PFSK-1 (cell line): ENCODE results near the gene USP53.

ENCODE experiments used
- FOXP2 ChIP-seq: optimal IDR thresholded peaks from 2 replicates; pipeline ENCODE3; 2011; ENCODE audit warnings: borderline replicate concordance, control low read depth, inconsistent platforms; ENCODE audit not compliant: insufficient read depth; ENCODE audit errors: extremely low read length, extremely low read depth
- POLR2AphosphoS5 ChIP-seq: IDR thresholded peaks from 2 replicates; pipeline ENCODE4 v1.6.1; 2012; ENCODE audit warnings: low read depth, mild to moderate bottlenecking, control low read depth, low read length, moderate library complexity
- REST ChIP-seq, 2 experiments: IDR thresholded peaks; 2 replicates each; pipeline versions ENCODE4 v1.6.1 to v1.8.0; 2011 to 2012; ENCODE audit warnings: low read depth in 2 of 2, low read length in 2 of 2, control low read depth in 1 of 2, inconsistent platforms in 1 of 2, mild to moderate bottlenecking in 1 of 2, moderate library complexity in 1 of 2; ENCODE audit not compliant: insufficient read depth in 1 of 2
- SIN3A ChIP-seq: IDR thresholded peaks from 2 replicates; pipeline ENCODE4 v1.6.1; 2012; ENCODE audit warnings: mild to moderate bottlenecking, low read length, moderate library complexity, borderline replicate concordance; ENCODE audit not compliant: insufficient read depth
- TAF1 ChIP-seq: IDR thresholded peaks from 2 replicates; pipeline ENCODE4 v1.6.1; 2012; ENCODE audit warnings: low read length, control low read depth, borderline replicate concordance; ENCODE audit not compliant: insufficient read depth

GRCh38 chr4:119329835-119330620 is 117.5 kb downstream of the USP53 start:
- TF ChIP-seq TAF1, result no peak
- no peak for TF ChIP-seq POLR2AphosphoS5
- TF ChIP-seq REST (IDR thresholded peaks at IDR 0.05; ENCODE audit: insufficient read depth in 1 of 2, low read depth in 2 of 2, low read length in 2 of 2), result no peak
- no peak for TF ChIP-seq SIN3A
- no peak for TF ChIP-seq FOXP2
